Jurkat, Clone E6-1 (cell line): ENCODE measurements around the gene FKBP4. TPM values are rescaled to one million over a fixed set of nuclear protein-coding genes. Genes with fewer than 3 reads are reported as not detected.
"Not testable (repeated sequence)": the region's sequence is repeated elsewhere in the genome, so short reads cannot be mapped to it uniquely, and the experiment has no call there.

ENCODE experiments used
- DNase-seq: peaks from one replicate; pipeline ENCODE4 v3.0.0-alpha.2; 2011; ENCODE audit warnings: low read depth, low spot score
- H3K4me3 ChIP-seq: 2 replicates; pipeline ENCODE4 v1.5.1; 2011; ENCODE audit warnings: mild to moderate bottlenecking, low read length, control low read depth, moderate library complexity
- polyA plus RNA-seq: library from polyadenylated mRNA; unstranded; fragments of >200 nt; gene quantifications from one replicate; pipeline ENCODE4 v1.2.1, GENCODE V29; 2012; ENCODE audit warnings: missing spikeins; ENCODE audit not compliant: insufficient read length, insufficient read depth

Gene FKBP4
- polyA plus RNA-seq, result 158 TPM

GRCh38 chr12:2794736-2795289 is at the start of gene FKBP4:
TSS of gene FKBP4 (plus strand) at chr12:2794970. CDS start at chr12:2795140, 170 bp downstream.
- H3K4me3 ChIP-seq, result peak within 1 kb of the TSS; percentile 82
- peak; percentile 73 for DNase-seq

- H3K4me3 ChIP-seq, result no peak overlapping the region
- DNase-seq, result no peak
These were observed 49.1 kb upstream of the FKBP4 start for GRCh38 chr12:2745655-2746054.

GRCh38 chr12:2749580-2749979 is 45.2 kb upstream of the FKBP4 start:
- DNase-seq, result no peak
- no peak overlapping the region for H3K4me3 ChIP-seq

GRCh38 chr12:2750185-2750584 is 44.6 kb upstream of the FKBP4 start:
- H3K4me3 ChIP-seq, result no peak overlapping the region
- no peak for DNase-seq

- H3K4me3 ChIP-seq, result no peak overlapping the region
- no peak for DNase-seq
These were observed 43.5 kb upstream of the FKBP4 start for GRCh38 chr12:2751230-2751629.

GRCh38 chr12:2751686-2752085 is 43.1 kb upstream of the FKBP4 start:
- no peak for DNase-seq
- H3K4me3 ChIP-seq, result no peak overlapping the region

GRCh38 chr12:2752676-2753371 is 41.9 kb upstream of the FKBP4 start:
- DNase-seq, result peak; percentile 55
- no peak overlapping the region for H3K4me3 ChIP-seq

GRCh38 chr12:2753536-2753935 is 41.2 kb upstream of the FKBP4 start:
- H3K4me3 ChIP-seq, result no peak overlapping the region
- DNase-seq, result no peak

- no peak overlapping the region for H3K4me3 ChIP-seq
- no peak for DNase-seq
These were observed 40.6 kb upstream of the FKBP4 start for GRCh38 chr12:2754208-2754607.

- H3K4me3 ChIP-seq, result no peak overlapping the region
- no peak for DNase-seq
These were observed 38.0 kb upstream of the FKBP4 start for GRCh38 chr12:2756756-2757155.

GRCh38 chr12:2759733-2760132 is 35.0 kb upstream of the FKBP4 start:
- no peak overlapping the region for H3K4me3 ChIP-seq
- no peak for DNase-seq

GRCh38 chr12:2764398-2764797 is 30.4 kb upstream of the FKBP4 start:
- no peak overlapping the region for H3K4me3 ChIP-seq
- no peak for DNase-seq

GRCh38 chr12:2765052-2765451 is 29.7 kb upstream of the FKBP4 start:
- no peak for DNase-seq
- H3K4me3 ChIP-seq, result no peak overlapping the region

- DNase-seq, result no peak
- H3K4me3 ChIP-seq, result no peak overlapping the region
These were observed 29.2 kb upstream of the FKBP4 start for GRCh38 chr12:2765608-2766007.

GRCh38 chr12:2768224-2768961 is 26.4 kb upstream of the FKBP4 start:
- DNase-seq, result peak; percentile 44
- no peak overlapping the region for H3K4me3 ChIP-seq

GRCh38 chr12:2769866-2770533 is 24.8 kb upstream of the FKBP4 start:
- no peak overlapping the region for H3K4me3 ChIP-seq
- DNase-seq, result no peak

- not testable (repeated sequence) for H3K4me3 ChIP-seq, DNase-seq
These were observed 24.2 kb upstream of the FKBP4 start for GRCh38 chr12:2770544-2770943.

- no peak overlapping the region for H3K4me3 ChIP-seq
These were observed 22.4 kb upstream of the FKBP4 start for GRCh38 chr12:2772370-2772769.

GRCh38 chr12:2773199-2773875 is 21.4 kb upstream of the FKBP4 start:
- no peak for DNase-seq
- no peak overlapping the region for H3K4me3 ChIP-seq

More at GRCh38 chr12:2772370-2772769, 22.4 kb upstream of the FKBP4 start:
- DNase-seq, result no peak
